GM21825 (cell line): ENCODE data around the gene ENC1.
A peak's percentile ranks its signal among the peaks of the same experiment; 100 is the strongest.
"Not testable (repeated sequence)": the region's sequence is repeated elsewhere in the genome, so short reads cannot be mapped to it uniquely, and the experiment has no call there.

Experiments used
- ATAC-seq: cut with Tn5 transposase; IDR thresholded peaks from one replicate; pipeline ENCODE4 v1.9.1; 2021; ENCODE audit warnings: mild to moderate bottlenecking, moderate library complexity; ENCODE audit not compliant: unreplicated experiment

Gene ENC1

GRCh38 chr5:74640450-74640953 lies at the start of gene ENC1:
ENC1 (minus strand) TSS chr5:74640728; CDS start chr5:74636485, 4,243 bp downstream.
- peak; percentile 65 for ATAC-seq

- no peak for ATAC-seq
Measured at GRCh38 chr5:74686962-74687751, 46.6 kb upstream of the ENC1 start.

GRCh38 chr5:74685979-74686631 lies 45.6 kb upstream of the ENC1 start:
- peak; percentile 58 for ATAC-seq

- ATAC-seq, result peak; percentile 78
Measured at GRCh38 chr5:74684900-74685851, 44.6 kb upstream of the ENC1 start, which contains the start of gene HEXB. HEXB (plus strand) TSS chr5:74685233; CDS start chr5:74685261, 28 bp downstream.

- no peak for ATAC-seq
Measured at GRCh38 chr5:74679966-74680365, 39.4 kb upstream of the ENC1 start.

GRCh38 chr5:74679300-74679699 lies 38.8 kb upstream of the ENC1 start:
- not testable (repeated sequence) for ATAC-seq

GRCh38 chr5:74678123-74678522 lies 37.6 kb upstream of the ENC1 start:
- ATAC-seq, result not testable (repeated sequence)

GRCh38 chr5:74676466-74676865 lies 35.9 kb upstream of the ENC1 start:
- not testable (repeated sequence) for ATAC-seq

GRCh38 chr5:74673011-74673790 lies 32.7 kb upstream of the ENC1 start:
- ATAC-seq, result no peak

- ATAC-seq, result no peak
Measured at GRCh38 chr5:74672215-74672877, 31.8 kb upstream of the ENC1 start.

- ATAC-seq, result no peak
Measured at GRCh38 chr5:74670396-74671038, 30.0 kb upstream of the ENC1 start.

- no peak for ATAC-seq
Measured at GRCh38 chr5:74669821-74670220, 29.3 kb upstream of the ENC1 start.

- no peak for ATAC-seq
Measured at GRCh38 chr5:74667396-74667795, 26.9 kb upstream of the ENC1 start.

- ATAC-seq, result no peak
Measured at GRCh38 chr5:74665816-74666215, 25.3 kb upstream of the ENC1 start.

- no peak for ATAC-seq
Measured at GRCh38 chr5:74665273-74665672, 24.7 kb upstream of the ENC1 start.

- no peak for ATAC-seq
Measured at GRCh38 chr5:74664551-74664950, 24.0 kb upstream of the ENC1 start.

- ATAC-seq, result no peak
Measured at GRCh38 chr5:74660873-74661272, 20.3 kb upstream of the ENC1 start.

GRCh38 chr5:74660140-74660539 lies 19.6 kb upstream of the ENC1 start:
- no peak for ATAC-seq

GRCh38 chr5:74659172-74659571 lies 18.6 kb upstream of the ENC1 start:
- ATAC-seq, result no peak
